Common myeloid progenitor, CD34-positive (primary cell): Measurements from ENCODE around the gene ALK.

Experiments used
- CTCF ChIA-PET: fragments of 350-600 bp; sonication (Branson Sonifier 250); formaldehyde crosslinking; loops from one replicate; lab custom pipeline; 2021; ENCODE audit warnings: antibody characterized with exemption; lab: Charles Lee
- POLR2A ChIA-PET: fragments of 350-600 bp; sonication (Branson Sonifier 250); formaldehyde crosslinking; loops from one replicate; lab custom pipeline; 2021; ENCODE audit warnings: antibody characterized with exemption; lab: Charles Lee
- DNase-seq, 3 donors: peaks; one replicate each; pipeline versions ENCODE4 v3.0.0 to v3.0.0-alpha.2; 2013
- H3K27ac ChIP-seq, 2 experiments: 1 replicate in 1 of 2; 2 replicates in 1 of 2; pipeline ENCODE4 v1.7.0; 2013; ENCODE audit warnings: inconsistent platforms in 2 of 2, low read length in 2 of 2, mild to moderate bottlenecking in 2 of 2, low read depth in 1 of 2, moderate library complexity in 1 of 2; ENCODE audit not compliant: severe bottlenecking in 2 of 2, insufficient read depth in 1 of 2, poor library complexity in 1 of 2
- H3K27me3 ChIP-seq, 5 experiments: replicated peaks in 2 of 5; 1 replicate in 3 of 5; 2 replicates in 2 of 5; pipeline versions ENCODE4 v1.6.1 to v1.7.0; 2013; ENCODE audit warnings: low read length in 4 of 5, mild to moderate bottlenecking in 2 of 5, moderate library complexity in 2 of 5, inconsistent platforms in 1 of 5; ENCODE audit not compliant: insufficient read depth in 5 of 5, control insufficient read depth in 4 of 5
- H3K36me3 ChIP-seq, 4 experiments: 1 replicate in 2 of 4; 2 replicates in 2 of 4; pipeline versions ENCODE4 v1.6.1 to v1.7.0; 2013; ENCODE audit warnings: low read length in 3 of 4, control low read depth in 1 of 4, mild to moderate bottlenecking in 1 of 4; ENCODE audit not compliant: control insufficient read depth in 4 of 4, insufficient read depth in 4 of 4
- H3K4me1 ChIP-seq, 4 experiments: 1 replicate in 3 of 4; 2 replicates in 1 of 4; pipeline versions ENCODE4 v1.6.1 to v1.7.1; 2013; ENCODE audit warnings: low read length in 3 of 4, mild to moderate bottlenecking in 3 of 4, control low read depth in 1 of 4, inconsistent platforms in 1 of 4, moderate library complexity in 1 of 4; ENCODE audit not compliant: control insufficient read depth in 4 of 4, insufficient read depth in 4 of 4; ENCODE audit errors: control extremely low read depth in 1 of 4
- H3K4me3 ChIP-seq, 7 experiments: 1 replicate in 4 of 7; 2 replicates in 3 of 7; pipeline versions ENCODE4 v1.5.1 to v1.7.0; 2013; ENCODE audit warnings: mild to moderate bottlenecking in 7 of 7, low read length in 6 of 7, moderate library complexity in 6 of 7, inconsistent platforms in 2 of 7, low read depth in 2 of 7, control low read depth in 1 of 7; ENCODE audit not compliant: insufficient read depth in 4 of 7, control insufficient read depth in 1 of 7; ENCODE audit errors: extremely low read depth in 1 of 7
- H3K9me3 ChIP-seq, 5 experiments: 1 replicate in 4 of 5; 2 replicates in 1 of 5; pipeline versions ENCODE4 v1.6.1 to v1.7.1; 2013; ENCODE audit warnings: low read length in 4 of 5, mild to moderate bottlenecking in 2 of 5, inconsistent platforms in 1 of 5, low read depth in 1 of 5, moderate library complexity in 1 of 5; ENCODE audit not compliant: control insufficient read depth in 4 of 5, insufficient read depth in 2 of 5; ENCODE audit errors: control extremely low read depth in 1 of 5
- WGBS: methylation state at CpG from one replicate; pipeline ENCODE4 v1.1.5; 2013; ENCODE audit not compliant: insufficient coverage; 5-methylcytosine and 5-hydroxymethylcytosine counted together

Gene ALK

DNA sequence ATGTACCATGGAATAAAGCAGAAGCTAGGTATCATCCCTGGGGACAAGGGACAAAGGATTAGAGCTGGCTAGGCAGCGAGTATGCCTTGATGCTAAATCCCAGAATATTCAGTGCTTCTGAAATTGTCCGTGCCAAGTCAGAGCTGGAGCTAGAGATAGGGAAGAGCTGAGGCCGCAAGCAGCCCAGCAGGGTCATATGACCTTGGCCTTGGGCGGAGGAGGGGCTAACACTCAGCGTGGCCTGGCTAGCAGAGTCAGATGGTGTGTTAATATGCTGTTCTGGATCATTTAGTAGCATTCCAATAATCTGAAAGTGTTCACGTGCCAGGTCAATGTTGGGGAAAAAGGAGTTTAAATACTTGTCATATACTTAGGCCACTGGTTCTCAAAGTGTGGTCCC, 431.3 kb downstream of the ALK start:
- POLR2A ChIA-PET = no interaction called here
- CTCF ChIA-PET = interaction anchor here (1.1 kb wide), 1 partner anchor 42 kb away, joined by 3 read pairs; no protein-coding TSS in a partner anchor
- Histone ChIP-seq H3K27me3 (no peaks in the 10 kb centered on the region), H3K36me3 (no peaks in the 10 kb centered on the region), H3K9me3 (peaks cover 0 to 3% (median 0%) of the 10 kb centered on the region in 5 experiments), H3K4me3 (no peak overlapping the region), H3K4me1 (peaks cover 0 to 3% (median 2%) of the 10 kb centered on the region in 4 experiments), H3K27ac (no peak overlapping the region)
- no peak for DNase-seq
- 100% methylated on average over 6 of the region's 6 CpGs for WGBS

DNA sequence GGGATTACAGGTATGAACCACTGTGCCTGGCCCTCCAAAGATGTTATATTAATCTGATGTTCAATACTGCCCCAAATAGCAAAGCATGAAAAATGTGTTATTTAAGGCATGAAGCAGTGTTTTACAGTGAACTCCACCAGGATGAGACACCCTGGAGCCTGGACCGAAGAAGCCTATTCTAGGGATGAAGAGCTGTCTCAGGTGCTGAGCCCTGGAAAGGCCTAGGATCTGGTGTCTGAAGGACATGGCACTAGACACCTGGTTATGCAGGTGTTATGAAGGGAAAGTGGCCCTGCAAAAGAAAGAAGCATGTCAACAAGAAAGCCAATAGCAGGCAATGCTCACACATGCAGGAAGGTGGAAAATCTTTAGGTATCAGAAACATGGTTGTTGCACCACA, 431.8 kb downstream of the ALK start:
- H3K27me3 ChIP-seq = no peaks in the 10 kb centered on the region
- no peaks in the 10 kb centered on the region for H3K36me3 ChIP-seq
- CTCF ChIA-PET = interaction anchor here (1.1 kb wide), 1 partner anchor 42 kb away, joined by 3 read pairs; no protein-coding TSS in a partner anchor
- DNase-seq = no peak
- H3K27ac ChIP-seq = no peak overlapping the region
- peaks cover 0 to 3% (median 0%) of the 10 kb centered on the region in 5 experiments for H3K9me3 ChIP-seq
- H3K4me3 ChIP-seq = no peak overlapping the region
- H3K4me1 ChIP-seq = no peaks in the 10 kb centered on the region
- POLR2A ChIA-PET = interaction anchor here (0.6 kb wide), 1 partner anchor 134 kb away, joined by 5 read pairs; no protein-coding TSS in a partner anchor
- 100% methylated on average over 1 of the region's 1 CpG for WGBS

DNA sequence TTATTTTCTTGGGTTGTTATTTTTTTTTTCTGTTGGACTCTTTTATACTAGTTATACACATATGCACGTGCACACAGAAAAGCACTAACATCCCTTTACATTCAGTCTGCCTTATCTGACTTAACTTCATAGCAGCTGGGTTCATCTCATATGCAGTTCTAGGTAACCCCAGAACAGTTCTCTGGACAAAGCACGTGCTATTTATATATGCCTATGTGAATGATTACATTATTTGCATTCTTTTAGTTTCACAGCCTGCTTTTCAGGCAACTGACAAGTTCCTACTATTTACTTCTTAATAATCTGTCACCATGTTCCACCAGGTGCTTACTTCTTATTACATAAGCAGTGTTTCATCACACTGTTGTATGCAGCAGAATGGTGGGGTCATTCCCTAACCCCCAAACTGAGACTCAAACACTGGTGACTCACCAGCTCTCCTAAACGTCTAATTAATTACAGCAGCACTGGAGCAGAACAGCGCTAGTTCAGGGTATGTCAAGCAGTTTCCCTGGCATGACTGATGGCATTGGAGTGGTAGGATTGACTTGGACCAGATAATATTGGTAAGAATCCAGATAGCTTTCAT, 433.3 kb downstream of the ALK start:
- WGBS = no CpG with 5 or more reads among the region's 4 CpGs
- ChIA-PET POLR2A (no interaction called here), CTCF (interaction anchor here (1.3 kb wide), 1 partner anchor 9 kb away, joined by 3 read pairs; no protein-coding TSS in a partner anchor)
- Histone ChIP-seq H3K9me3 (peaks cover 0 to 3% (median 0%) of the 10 kb centered on the region in 5 experiments), H3K4me3 (no peak overlapping the region), H3K27ac (no peak overlapping the region), H3K4me1 (no peaks in the 10 kb centered on the region), H3K36me3 (no peaks in the 10 kb centered on the region), H3K27me3 (no peaks in the 10 kb centered on the region)
- DNase-seq = no peak

DNA sequence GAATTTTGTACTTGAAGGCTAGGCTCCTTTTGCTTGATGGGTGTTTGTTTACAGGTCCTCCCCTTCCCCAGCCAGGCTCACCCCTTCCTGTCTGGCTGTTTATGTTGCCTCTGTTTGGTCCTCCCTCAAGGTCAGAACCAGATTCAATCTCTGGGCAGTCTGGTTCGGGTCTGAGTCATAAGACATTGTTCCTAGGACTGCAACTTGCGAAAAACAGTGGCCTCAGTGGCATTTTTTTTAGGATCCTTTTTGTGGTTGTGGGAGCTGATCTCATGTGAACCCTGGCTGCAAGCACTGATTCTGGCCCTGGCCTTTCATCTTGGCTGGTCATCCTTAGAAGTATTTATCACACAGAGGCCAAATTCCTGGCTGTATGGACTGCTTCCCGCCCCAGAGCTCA, 435.8 kb downstream of the ALK start:
- 58% methylated on average over 3 of the region's 3 CpGs for WGBS

GRCh38 chr2:29485117-29485516, 436.3 kb downstream of the ALK start:
- POLR2A ChIA-PET = no interaction called here

More for the DNA sequence above, 435.8 kb downstream of the ALK start:
- ChIA-PET CTCF (no interaction called here), POLR2A (no interaction called here)
- H3K27me3 ChIP-seq = no peaks in the 10 kb centered on the region
- H3K9me3 ChIP-seq = peaks cover 0 to 3% (median 0%) of the 10 kb centered on the region in 5 experiments
- H3K27ac ChIP-seq = no peak overlapping the region
- H3K4me3 ChIP-seq = no peak overlapping the region
- peaks cover 4 to 8% (median 6%) of the 10 kb centered on the region in 4 experiments for H3K4me1 ChIP-seq
- no peaks in the 10 kb centered on the region for H3K36me3 ChIP-seq
- DNase-seq = no peak

DNA sequence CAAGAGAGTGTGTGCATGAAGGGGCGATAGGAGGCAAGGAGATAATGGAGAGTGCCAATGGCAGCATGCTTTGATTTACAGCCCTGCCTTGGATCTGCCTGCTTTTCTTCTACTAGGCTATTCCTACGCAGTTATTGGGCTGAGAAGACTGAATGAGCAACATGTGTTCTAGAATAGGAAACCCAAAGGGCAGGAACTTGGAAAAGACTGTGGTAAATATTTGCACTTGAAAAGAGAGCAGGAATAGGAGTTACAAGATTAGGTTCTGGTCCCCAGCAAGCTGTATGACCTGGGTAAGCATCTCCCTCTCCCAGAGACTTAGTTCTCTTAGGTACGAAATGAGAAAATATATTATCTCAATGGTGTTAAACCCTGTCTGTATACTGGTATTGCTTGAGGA, 438.5 kb downstream of the ALK start:
- Histone ChIP-seq H3K4me3 (no peak overlapping the region), H3K9me3 (peaks cover 0 to 3% (median 0%) of the 10 kb centered on the region in 5 experiments), H3K4me1 (peaks cover 6 to 17% (median 9%) of the 10 kb centered on the region in 4 experiments), H3K27me3 (no peaks in the 10 kb centered on the region), H3K36me3 (no peaks in the 10 kb centered on the region), H3K27ac (no peak overlapping the region)
- CTCF ChIA-PET = no interaction called here
- WGBS = 100% methylated on average over 2 of the region's 3 CpGs
- POLR2A ChIA-PET = no interaction called here
- no peak for DNase-seq

More at GRCh38 chr2:29485117-29485516, 436.3 kb downstream of the ALK start:
- CTCF ChIA-PET = no interaction called here
- H3K9me3 ChIP-seq = peaks cover 0 to 3% (median 0%) of the 10 kb centered on the region in 5 experiments
- no peak overlapping the region for H3K27ac ChIP-seq
- no peaks in the 10 kb centered on the region for H3K27me3 ChIP-seq
- no peak overlapping the region for H3K4me3 ChIP-seq
- peaks cover 6 to 11% (median 8%) of the 10 kb centered on the region in 4 experiments for H3K4me1 ChIP-seq
- H3K36me3 ChIP-seq = no peaks in the 10 kb centered on the region
- DNase-seq = no peak

- Histone ChIP-seq H3K27me3 (no peaks in the 10 kb centered on the region), H3K4me3 (no peak overlapping the region), H3K9me3 (peaks cover 0 to 3% (median 0%) of the 10 kb centered on the region in 5 experiments), H3K27ac (no peak overlapping the region), H3K36me3 (no peaks in the 10 kb centered on the region), H3K4me1 (peaks cover 6 to 17% (median 9%) of the 10 kb centered on the region in 4 experiments)
- no peak for DNase-seq
- ChIA-PET POLR2A (no interaction called here), CTCF (no interaction called here)
- WGBS = 100% methylated on average over 1 of the region's 2 CpGs
Observed at GRCh38 chr2:29482348-29482747, 439.0 kb downstream of the ALK start.
